Measurements from ENCODE around the gene KCNMB1.
A peak's percentile ranks its signal among the peaks of the same experiment; 100 is the strongest.
"Not testable (repeated sequence)": the region's sequence is repeated elsewhere in the genome, so short reads cannot be mapped to it uniquely, and the experiment has no call there.

KCNMB1 gene

GRCh38 chr5:170402508-170402907, 13.3 kb upstream of the KCNMB1 start:
- H3K4me3 Mint-ChIP-seq, result no peak overlapping the region
- H3K9me3 Mint-ChIP-seq, result no peaks in the 10 kb centered on the region
- DNase-seq (ENCODE audit: low spot score in 2 of 2), result no peak
- H3K27ac Mint-ChIP-seq, result no peak overlapping the region
- no peaks in the 10 kb centered on the region for H3K36me3 Mint-ChIP-seq
- no peaks in the 10 kb centered on the region for H3K4me1 Mint-ChIP-seq
- ATAC-seq, result peak; percentile 40

GRCh38 chr5:170397059-170397458, 7.9 kb upstream of the KCNMB1 start:
- Mint-ChIP-seq H3K4me1 (peaks cover 15% of the 10 kb centered on the region), H3K4me3 (no peak overlapping the region), H3K36me3 (no peaks in the 10 kb centered on the region), H3K9me3 (no peaks in the 10 kb centered on the region), H3K27ac (no peak overlapping the region)
- ATAC-seq (no peak), DNase-seq (ENCODE audit: low spot score in 2 of 2) (no peak)

GRCh38 chr5:170393958-170394357, 4.8 kb upstream of the KCNMB1 start:
- DNase-seq (ENCODE audit: low spot score in 2 of 2) (no peak), ATAC-seq (no peak)
- H3K4me1 Mint-ChIP-seq, result peaks cover 15% of the 10 kb centered on the region
- H3K4me3 Mint-ChIP-seq, result peak overlapping the region; percentile 4
- H3K9me3 Mint-ChIP-seq, result no peaks in the 10 kb centered on the region
- no peaks in the 10 kb centered on the region for H3K36me3 Mint-ChIP-seq
- no peak overlapping the region for H3K27ac Mint-ChIP-seq

- Mint-ChIP-seq H3K4me3 (peak overlapping the region; percentile 4), H3K4me1 (peaks cover 15% of the 10 kb centered on the region), H3K9me3 (no peaks in the 10 kb centered on the region), H3K27ac (peak overlapping the region; percentile 58), H3K36me3 (no peaks in the 10 kb centered on the region)
- ATAC-seq, result peak; percentile 85
- no peak for DNase-seq (ENCODE audit: low spot score in 2 of 2)
Observed at GRCh38 chr5:170393235-170393634, 4.1 kb upstream of the KCNMB1 start.

GRCh38 chr5:170390472-170390871, 1.3 kb upstream of the KCNMB1 start:
- no peaks in the 10 kb centered on the region for H3K9me3 Mint-ChIP-seq
- no peak overlapping the region for H3K4me3 Mint-ChIP-seq
- no peaks in the 10 kb centered on the region for H3K36me3 Mint-ChIP-seq
- DNase-seq (ENCODE audit: low spot score in 2 of 2), result no peak
- H3K4me1 Mint-ChIP-seq, result peaks cover 15% of the 10 kb centered on the region
- no peak overlapping the region for H3K27ac Mint-ChIP-seq
- ATAC-seq, result no peak

- Mint-ChIP-seq H3K27ac (no peak overlapping the region), H3K4me1 (peaks cover 15% of the 10 kb centered on the region), H3K36me3 (no peaks in the 10 kb centered on the region), H3K9me3 (no peaks in the 10 kb centered on the region), H3K4me3 (no peak overlapping the region)
- ATAC-seq, result no peak
- DNase-seq (ENCODE audit: low spot score in 2 of 2), result no peak
Observed at GRCh38 chr5:170389550-170389892, 354 bp upstream of the KCNMB1 start.

GRCh38 chr5:170387775-170388639, 1.2 kb downstream of the KCNMB1 start:
- Mint-ChIP-seq H3K9me3 (no peaks in the 10 kb centered on the region), H3K4me3 (no peak overlapping the region), H3K36me3 (no peaks in the 10 kb centered on the region), H3K27ac (no peak overlapping the region), H3K4me1 (peaks cover 2% of the 10 kb centered on the region)
- no peak for DNase-seq (ENCODE audit: low spot score in 2 of 2)
- no peak for ATAC-seq

- Mint-ChIP-seq H3K4me1 (no peaks in the 10 kb centered on the region), H3K4me3 (no peak overlapping the region), H3K9me3 (no peaks in the 10 kb centered on the region), H3K27ac (no peak overlapping the region), H3K36me3 (no peaks in the 10 kb centered on the region)
- ATAC-seq, result no peak
- DNase-seq (ENCODE audit: low spot score in 2 of 2), result no peak
Observed at GRCh38 chr5:170386743-170387395, 2.3 kb downstream of the KCNMB1 start.

- no peak overlapping the region for H3K4me3 Mint-ChIP-seq
- no peaks in the 10 kb centered on the region for H3K4me1 Mint-ChIP-seq
- DNase-seq (ENCODE audit: low spot score in 2 of 2), result no peak
- H3K27ac Mint-ChIP-seq, result no peak overlapping the region
- H3K36me3 Mint-ChIP-seq, result no peaks in the 10 kb centered on the region
- no peak for ATAC-seq
- H3K9me3 Mint-ChIP-seq, result no peaks in the 10 kb centered on the region
Observed at GRCh38 chr5:170383227-170383626, 5.9 kb downstream of the KCNMB1 start.

- Mint-ChIP-seq H3K36me3 (no peaks in the 10 kb centered on the region), H3K9me3 (no peaks in the 10 kb centered on the region), H3K4me1 (no peaks in the 10 kb centered on the region), H3K27ac (no peak overlapping the region), H3K4me3 (no peak overlapping the region)
- no peak for DNase-seq (ENCODE audit: low spot score in 2 of 2)
- no peak for ATAC-seq
Observed at GRCh38 chr5:170382790-170383189, 6.4 kb downstream of the KCNMB1 start.

GRCh38 chr5:170380361-170380951, 8.7 kb downstream of the KCNMB1 start:
- Mint-ChIP-seq H3K9me3 (no peaks in the 10 kb centered on the region), H3K27ac (no peak overlapping the region), H3K36me3 (no peaks in the 10 kb centered on the region), H3K4me3 (no peak overlapping the region), H3K4me1 (no peaks in the 10 kb centered on the region)
- DNase-seq (ENCODE audit: low spot score in 2 of 2) (no peak), ATAC-seq (no peak)

GRCh38 chr5:170378740-170379139, 10.4 kb downstream of the KCNMB1 start:
- no peak overlapping the region for H3K4me3 Mint-ChIP-seq
- no peaks in the 10 kb centered on the region for H3K4me1 Mint-ChIP-seq
- no peak for ATAC-seq
- DNase-seq (ENCODE audit: low spot score in 2 of 2), result no peak
- no peaks in the 10 kb centered on the region for H3K9me3 Mint-ChIP-seq
- H3K27ac Mint-ChIP-seq, result no peak overlapping the region
- no peaks in the 10 kb centered on the region for H3K36me3 Mint-ChIP-seq

GRCh38 chr5:170377027-170377426, 12.1 kb downstream of the KCNMB1 start:
- Mint-ChIP-seq H3K27ac (no peak overlapping the region), H3K4me3 (no peak overlapping the region), H3K4me1 (no peaks in the 10 kb centered on the region), H3K36me3 (no peaks in the 10 kb centered on the region), H3K9me3 (no peaks in the 10 kb centered on the region)
- DNase-seq (ENCODE audit: low spot score in 2 of 2), result no peak
- ATAC-seq, result no peak

GRCh38 chr5:170376526-170376925, 12.6 kb downstream of the KCNMB1 start:
- H3K36me3 Mint-ChIP-seq; H3K27ac Mint-ChIP-seq; H3K4me3 Mint-ChIP-seq; H3K9me3 Mint-ChIP-seq; H3K4me1 Mint-ChIP-seq; ATAC-seq; DNase-seq (ENCODE audit: low spot score in 2 of 2): not testable (repeated sequence)

- Mint-ChIP-seq H3K36me3 (no peaks in the 10 kb centered on the region), H3K4me1 (no peaks in the 10 kb centered on the region), H3K27ac (no peak overlapping the region), H3K4me3 (no peak overlapping the region), H3K9me3 (no peaks in the 10 kb centered on the region)
- DNase-seq (ENCODE audit: low spot score in 2 of 2) (no peak), ATAC-seq (no peak)
Observed at GRCh38 chr5:170375283-170375682, 13.9 kb downstream of the KCNMB1 start.

GRCh38 chr5:170372971-170373370, 16.2 kb downstream of the KCNMB1 start:
- no peak for ATAC-seq
- DNase-seq (ENCODE audit: low spot score in 2 of 2), result no peak
- Mint-ChIP-seq H3K36me3 (no peaks in the 10 kb centered on the region), H3K9me3 (no peaks in the 10 kb centered on the region), H3K4me1 (no peaks in the 10 kb centered on the region), H3K4me3 (no peak overlapping the region), H3K27ac (no peak overlapping the region)
